Esophagus squamous epithelium (tissue), 5 donors: ENCODE measurements around the gene TNK1. TPM values are rescaled to one million over a fixed set of nuclear protein-coding genes. Genes with fewer than 3 reads are reported as not detected.

Source experiments
- DNase-seq: peaks from one replicate; lab custom pipeline; 2025; lab: John Stamatoyannopoulos, UW
- H3K27ac ChIP-seq, 4 donors: fragments of 200-600 bp; sonication (generic); one replicate each; pipeline ENCODE4 v1.5.1; 2016 to 2019; ENCODE audit warnings: mild to moderate bottlenecking in 1 of 4
- H3K27me3 ChIP-seq, 4 donors: fragments of 200-600 bp; sonication (generic); 1 replicate in 3 of 4; 2 replicates in 1 of 4; pipeline versions ENCODE4 v1.5.1 to v1.6.0; 2017 to 2021; ENCODE audit warnings: antibody characterized with exemption in 1 of 4
- H3K36me3 ChIP-seq, 3 donors: fragments of 200-600 bp; sonication (generic); one replicate each; pipeline ENCODE4 v1.5.1; 2016 to 2019
- H3K4me1 ChIP-seq, 3 donors: fragments of 200-600 bp; sonication (generic); one replicate each; pipeline ENCODE4 v1.5.1; 2017 to 2019
- H3K4me3 ChIP-seq, 4 donors: fragments of 200-600 bp; sonication (generic); 1 replicate in 3 of 4; 2 replicates in 1 of 4; pipeline ENCODE4 v1.5.1; 2016 to 2019; ENCODE audit warnings: mild to moderate bottlenecking in 2 of 4, moderate library complexity in 1 of 4
- H3K9me3 ChIP-seq, 3 donors: fragments of 200-600 bp; sonication (generic); one replicate each; pipeline ENCODE4 v1.5.1; 2016 to 2019
- POLR2A ChIP-seq, 4 donors: fragments of 450-650 bp; IDR thresholded peaks; one replicate each; pipeline ENCODE4 v1.6.1; 2017; ENCODE audit warnings: antibody characterized with exemption in 4 of 4, mild to moderate bottlenecking in 4 of 4, moderate library complexity in 3 of 4
- WGBS, 2 donors: methylation state at CpG; one replicate each; pipeline ENCODE4 v1.1.5; 2018; 5-methylcytosine and 5-hydroxymethylcytosine counted together
- intact Hi-C: fragments of 100-400 bp; cut with DNase I; formaldehyde crosslinking; loops from one replicate; pipeline ENCODE4 v1.15.0; 2022
- total RNA-seq, 4 donors: library from RNA; depleted of rRNA; stranded (reverse); fragments of >200 nt; gene quantifications; one replicate each; pipeline ENCODE4 v1.1.0, GENCODE V29; 2016
- TF ChIP-seq, protein P1 (sequence below), 6 experiments: fragments of 450-650 bp in 4 of 6; fragments of 200-600 bp in 2 of 6; sonication (generic) in 2 of 6; IDR thresholded peaks; one replicate each; pipeline ENCODE4 v1.5.1; 2016 to 2019; ENCODE audit warnings: antibody characterized with exemption in 6 of 6, mild to moderate bottlenecking in 4 of 6, moderate library complexity in 4 of 6
- donor health status: DM: yes; HTN: yes; CAD: no.

The TNK1 gene
- total RNA-seq, 4 donors from 2014 or later: 6.2 to 15.2 (median 9.9) TPM

- no peaks in the 10 kb centered on the region for H3K9me3 ChIP-seq
Measured at GRCh38 chr17:7416323-7416722, 35.4 kb downstream of the TNK1 start.

GRCh38 chr17:7417056-7417655 is 36.3 kb downstream of the TNK1 start:
- H3K27ac ChIP-seq: no peak overlapping the region
- no peaks in the 10 kb centered on the region for H3K9me3 ChIP-seq
- no peaks in the 10 kb centered on the region for H3K4me1 ChIP-seq
- no peak overlapping the region for H3K4me3 ChIP-seq
- TF ChIP-seq POLR2A (IDR thresholded peaks at IDR 0.05): no peak
- TF ChIP-seq, protein P1, sequence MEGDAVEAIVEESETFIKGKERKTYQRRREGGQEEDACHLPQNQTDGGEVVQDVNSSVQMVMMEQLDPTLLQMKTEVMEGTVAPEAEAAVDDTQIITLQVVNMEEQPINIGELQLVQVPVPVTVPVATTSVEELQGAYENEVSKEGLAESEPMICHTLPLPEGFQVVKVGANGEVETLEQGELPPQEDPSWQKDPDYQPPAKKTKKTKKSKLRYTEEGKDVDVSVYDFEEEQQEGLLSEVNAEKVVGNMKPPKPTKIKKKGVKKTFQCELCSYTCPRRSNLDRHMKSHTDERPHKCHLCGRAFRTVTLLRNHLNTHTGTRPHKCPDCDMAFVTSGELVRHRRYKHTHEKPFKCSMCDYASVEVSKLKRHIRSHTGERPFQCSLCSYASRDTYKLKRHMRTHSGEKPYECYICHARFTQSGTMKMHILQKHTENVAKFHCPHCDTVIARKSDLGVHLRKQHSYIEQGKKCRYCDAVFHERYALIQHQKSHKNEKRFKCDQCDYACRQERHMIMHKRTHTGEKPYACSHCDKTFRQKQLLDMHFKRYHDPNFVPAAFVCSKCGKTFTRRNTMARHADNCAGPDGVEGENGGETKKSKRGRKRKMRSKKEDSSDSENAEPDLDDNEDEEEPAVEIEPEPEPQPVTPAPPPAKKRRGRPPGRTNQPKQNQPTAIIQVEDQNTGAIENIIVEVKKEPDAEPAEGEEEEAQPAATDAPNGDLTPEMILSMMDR (IDR thresholded peaks at IDR 0.05): no peak
- no peaks in the 10 kb centered on the region for H3K27me3 ChIP-seq
- 90 to 93% methylated on average over 5 to 16 of the region's 54 CpGs for WGBS, 2 donors
- H3K36me3 ChIP-seq: peaks cover 0 to 22% (median 0%) of the 10 kb centered on the region in 3 donors
- no peak for DNase-seq
- intact Hi-C loops: no loop called here

More at GRCh38 chr17:7416323-7416722, 35.4 kb downstream of the TNK1 start:
- TF ChIP-seq, protein P1 (IDR thresholded peaks at IDR 0.05): no peak
- TF ChIP-seq POLR2A (IDR thresholded peaks at IDR 0.05): no peak
- Histone ChIP-seq H3K27me3 (no peaks in the 10 kb centered on the region), H3K36me3 (peaks cover 0 to 22% (median 0%) of the 10 kb centered on the region in 3 donors), H3K4me3 (no peak overlapping the region), H3K4me1 (no peaks in the 10 kb centered on the region), H3K27ac (no peak overlapping the region)
- WGBS, 2 donors: 70 to 82% methylated on average over 5 to 6 of the region's 6 CpGs
- no peak for DNase-seq
- intact Hi-C loops: no loop called here

- Histone ChIP-seq H3K27ac (no peak overlapping the region), H3K9me3 (no peaks in the 10 kb centered on the region), H3K27me3 (no peaks in the 10 kb centered on the region), H3K4me3 (no peak overlapping the region), H3K4me1 (no peaks in the 10 kb centered on the region), H3K36me3 (peaks cover 0 to 22% (median 0%) of the 10 kb centered on the region in 3 donors)
- TF ChIP-seq, protein P1 (IDR thresholded peaks at IDR 0.05): no peak
- no peak for TF ChIP-seq POLR2A (IDR thresholded peaks at IDR 0.05)
- no peak for DNase-seq
- intact Hi-C loops: no loop called here
- WGBS, 2 donors: 80% methylated on average over 2 to 10 of the region's 18 CpGs
Measured at GRCh38 chr17:7418472-7419152, 37.7 kb downstream of the TNK1 start.

DNA sequence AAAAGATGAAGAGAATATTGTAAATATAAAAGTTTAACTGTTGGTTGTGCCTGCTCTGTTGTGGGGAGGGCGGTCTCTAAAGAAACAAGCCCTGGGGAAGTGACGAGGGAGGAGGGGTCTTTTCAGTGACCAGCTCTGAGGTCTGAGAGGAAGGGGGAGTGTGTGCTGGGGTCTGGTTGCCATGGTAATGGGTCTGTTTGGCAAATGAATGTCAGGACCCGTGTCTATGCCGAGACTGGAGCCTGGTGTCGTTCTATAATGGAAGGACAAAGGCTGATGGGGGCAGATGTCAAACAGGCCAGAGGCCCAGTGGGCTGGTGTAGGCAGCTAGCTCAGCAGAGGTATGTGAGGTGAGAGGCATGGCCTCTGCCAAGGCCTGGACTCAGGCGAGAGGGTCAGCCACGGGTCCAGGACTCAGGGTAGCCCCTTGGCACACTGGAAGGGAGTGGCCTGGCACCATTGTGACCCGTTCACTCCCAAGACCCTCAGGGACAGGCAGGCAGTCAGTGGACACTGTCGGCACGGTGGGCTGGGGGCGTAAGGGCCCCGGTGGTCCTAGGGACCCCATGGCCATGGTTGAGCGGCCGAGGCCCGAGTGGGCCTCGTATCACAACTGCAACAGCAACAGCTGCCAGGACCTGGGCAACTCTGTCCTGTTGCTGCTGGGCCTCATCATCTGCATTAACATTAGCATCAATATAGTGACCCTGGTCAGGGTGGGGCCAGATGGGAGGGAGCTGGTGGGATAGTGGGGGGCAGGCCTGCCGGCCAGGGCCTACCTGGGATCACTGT is 39.1 kb downstream of the TNK1 start, which contains the start of gene SPEM1:
Gene SPEM1, plus strand, starts transcription at position 506 of the 792 bp plus-strand sequence. Its CDS starts 61 bp downstream, at position 567.
- 57% methylated on average over 7 to 11 of the region's 17 CpGs for WGBS, 2 donors
- H3K36me3 ChIP-seq: peaks cover 0 to 22% (median 0%) of the 10 kb centered on the region in 3 donors
- H3K4me3 ChIP-seq: no peak within 1 kb of the TSS
- no peak for TF ChIP-seq POLR2A (IDR thresholded peaks at IDR 0.05)
- TF ChIP-seq, protein P1 (IDR thresholded peaks at IDR 0.05): no peak
- DNase-seq: no peak
- H3K9me3 ChIP-seq: no peaks in the 10 kb centered on the region
- H3K27ac ChIP-seq: no peak within 1 kb of the TSS
- intact Hi-C loops: no loop called here
- H3K4me1 ChIP-seq: no peaks in the 10 kb centered on the region
- H3K27me3 ChIP-seq: no peaks in the 10 kb centered on the region
